Esophagus muscularis mucosa (tissue), 4 donors: ENCODE measurements around the gene ZNF827.

Experiments used
- CTCF ChIP-seq, 3 experiments: fragments of 200-600 bp in 2 of 3; fragments of 450-650 bp in 1 of 3; sonication (generic) in 2 of 3; IDR thresholded peaks; one replicate each; pipeline ENCODE4 v1.5.1; 2017 to 2019; ENCODE audit warnings: antibody characterized with exemption in 3 of 3, mild to moderate bottlenecking in 2 of 3, moderate library complexity in 1 of 3
- EP300 ChIP-seq: sonication (generic); formaldehyde crosslinking; IDR thresholded peaks from one replicate; pipeline ENCODE4 v1.6.1; 2017; ENCODE audit warnings: antibody characterized with exemption
- POLR2A ChIP-seq: fragments of 450-650 bp; IDR thresholded peaks from one replicate; pipeline ENCODE4 v1.6.1; 2017; ENCODE audit warnings: antibody characterized with exemption, moderate library complexity, mild to moderate bottlenecking, low read depth
- POLR2AphosphoS5 ChIP-seq, 2 donors: sonication (generic); formaldehyde crosslinking; IDR thresholded peaks; one replicate each; pipeline ENCODE4 v1.6.1; 2017; ENCODE audit warnings: antibody characterized with exemption in 2 of 2

DNA sequence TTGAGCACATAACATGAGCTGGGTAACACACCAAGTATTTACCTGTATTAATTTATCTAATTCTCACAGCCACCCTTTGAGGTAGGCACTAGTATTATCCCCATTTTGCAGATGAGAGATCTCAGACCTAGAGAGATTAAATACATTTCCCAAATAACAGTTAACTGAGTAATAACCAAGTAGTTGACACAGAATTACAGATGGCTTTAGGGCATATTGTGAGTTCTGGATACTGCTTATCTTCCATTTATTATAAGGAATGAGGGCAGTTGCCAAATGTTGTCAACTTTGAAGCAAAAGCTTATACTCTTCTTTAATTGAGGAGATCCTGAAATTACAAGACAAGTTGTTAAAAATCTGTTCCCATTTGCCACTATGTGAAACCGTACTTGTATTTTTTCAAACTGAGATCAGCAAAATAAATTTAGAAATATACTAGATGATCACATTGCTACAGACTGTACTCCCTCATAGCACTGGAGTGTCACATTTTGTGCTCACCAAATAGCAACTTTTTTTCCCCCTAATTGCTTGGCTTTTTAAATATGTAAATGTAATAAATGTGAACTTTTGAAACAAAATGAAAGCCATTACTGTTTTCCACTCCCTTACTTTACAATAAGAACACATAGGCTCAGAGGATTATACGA lies 62.0 kb downstream of the ZNF827 start:
- TF ChIP-seq CTCF (IDR thresholded peaks at IDR 0.05): no peak
- no peak for TF ChIP-seq POLR2A
- no peak for TF ChIP-seq POLR2AphosphoS5 (IDR thresholded peaks at IDR 0.05)
- TF ChIP-seq EP300: no peak
